ENCODE results near the gene SNAPIN.
"Not testable (repeated sequence)": the region's sequence is repeated elsewhere in the genome, so short reads cannot be mapped to it uniquely, and the experiment has no call there.

The SNAPIN gene

GRCh38 chr1:153649137-153649862 is 9.2 kb upstream of the SNAPIN start:
- DNase-seq: no peak

DNA sequence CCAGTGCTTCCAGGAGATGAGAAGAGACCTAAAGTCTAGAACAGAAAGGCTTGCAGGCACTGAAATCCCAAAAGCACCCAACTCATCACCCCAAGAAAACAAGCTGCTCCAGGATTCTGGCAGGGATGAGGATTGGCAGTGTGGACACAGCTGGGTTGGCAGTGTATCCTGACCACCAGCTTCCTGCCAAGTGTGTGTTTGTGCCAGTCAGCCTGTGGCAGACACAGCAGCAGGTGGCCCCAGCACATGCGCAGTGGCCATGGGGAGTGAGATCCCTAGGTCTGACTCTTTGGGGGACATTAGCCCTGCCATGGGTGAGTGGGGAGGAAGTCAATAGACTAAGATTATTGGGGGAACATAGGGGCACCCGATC is 8.7 kb upstream of the SNAPIN start:
- no peak for DNase-seq

DNA sequence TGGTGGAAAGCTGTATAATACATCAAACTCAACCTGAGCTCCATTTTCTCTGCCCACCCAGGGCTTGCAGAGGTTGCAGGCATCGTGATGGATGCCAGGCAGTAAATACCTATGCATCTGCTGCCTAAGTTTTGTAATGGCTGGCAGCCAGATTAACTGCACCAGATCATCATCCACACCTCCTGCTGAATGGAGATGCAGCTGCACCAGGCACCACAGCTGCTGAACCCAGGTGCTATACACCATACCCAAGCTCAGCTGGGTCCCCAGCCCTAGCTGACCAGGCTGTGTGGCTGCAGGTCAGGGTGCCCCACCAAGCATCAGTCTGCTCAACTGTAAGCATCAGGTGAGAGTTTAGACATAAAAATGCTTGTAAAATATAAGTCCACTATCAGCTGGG is 6.7 kb upstream of the SNAPIN start:
- no peak for DNase-seq

GRCh38 chr1:153652805-153653500 is 5.5 kb upstream of the SNAPIN start:
- no peak for DNase-seq

DNA sequence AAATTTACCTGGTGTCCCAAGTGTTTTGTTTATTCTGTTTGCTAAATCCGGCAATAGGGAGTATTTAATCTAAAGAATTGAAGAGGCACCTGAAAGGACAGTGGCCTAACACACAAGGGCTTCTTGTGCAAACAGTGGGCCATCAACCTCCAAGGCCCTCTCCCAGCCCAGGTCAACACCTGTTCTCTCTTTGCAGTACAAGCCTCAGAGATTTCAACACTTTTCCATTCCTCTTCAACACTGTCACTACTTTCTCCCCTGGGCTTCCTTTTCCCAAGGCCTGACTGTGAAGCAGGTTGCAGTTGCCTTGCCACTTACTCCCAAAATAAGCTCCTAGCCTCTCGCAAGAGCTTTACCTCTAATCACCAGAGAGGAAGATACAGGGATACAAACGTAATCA is 3.2 kb upstream of the SNAPIN start:
- DNase-seq: no peak

- DNase-seq: no peak
Observed at GRCh38 chr1:153659175-153659534, 652 bp downstream of the SNAPIN start.

DNA sequence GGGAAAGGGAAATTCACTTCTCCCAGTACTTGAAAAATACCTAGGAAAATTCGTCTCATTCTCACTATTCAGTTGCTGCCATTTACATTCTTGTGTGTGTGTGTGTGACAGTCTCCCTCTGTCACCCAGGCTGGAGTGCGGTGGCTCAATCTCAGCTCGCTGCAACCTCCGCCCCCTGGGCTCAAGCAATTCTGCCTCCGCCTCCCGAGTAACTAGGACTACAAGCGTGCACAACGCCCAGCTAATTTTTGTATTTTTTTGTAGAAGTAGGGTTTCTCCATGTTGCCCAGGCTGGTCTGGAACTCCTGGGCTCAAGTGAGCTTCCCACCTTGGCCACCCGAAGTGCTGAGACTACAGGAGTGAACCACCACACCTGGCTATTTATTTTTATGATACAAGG is 1.2 kb downstream of the SNAPIN start:
- DNase-seq: no peak

GRCh38 chr1:153661111-153661708 is 2.7 kb downstream of the SNAPIN start:
- no peak for DNase-seq

- DNase-seq: no peak
Observed at GRCh38 chr1:153662269-153662668, 3.8 kb downstream of the SNAPIN start.

- no peak for DNase-seq
Observed at GRCh38 chr1:153663211-153663610, 4.7 kb downstream of the SNAPIN start.

DNA sequence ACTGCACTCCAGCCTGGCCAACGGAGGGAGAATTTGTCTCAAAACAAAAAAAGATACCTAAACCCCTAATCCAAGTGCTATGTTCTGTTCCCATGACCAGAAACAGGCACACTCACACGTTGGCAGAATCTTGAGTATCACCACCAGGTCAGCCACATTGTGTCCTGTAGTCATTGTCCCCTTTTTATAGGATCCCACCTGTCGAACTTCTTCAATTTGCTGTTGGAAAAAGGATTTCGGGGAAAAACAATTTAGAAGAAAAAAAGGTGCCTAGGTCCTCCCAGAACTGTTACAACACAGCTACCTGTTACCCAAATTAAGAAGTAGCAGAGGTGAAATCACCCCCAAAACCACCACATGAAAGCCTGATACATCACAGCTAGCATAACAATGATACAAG is 8.9 kb downstream of the SNAPIN start:
- DNase-seq: no peak

DNA sequence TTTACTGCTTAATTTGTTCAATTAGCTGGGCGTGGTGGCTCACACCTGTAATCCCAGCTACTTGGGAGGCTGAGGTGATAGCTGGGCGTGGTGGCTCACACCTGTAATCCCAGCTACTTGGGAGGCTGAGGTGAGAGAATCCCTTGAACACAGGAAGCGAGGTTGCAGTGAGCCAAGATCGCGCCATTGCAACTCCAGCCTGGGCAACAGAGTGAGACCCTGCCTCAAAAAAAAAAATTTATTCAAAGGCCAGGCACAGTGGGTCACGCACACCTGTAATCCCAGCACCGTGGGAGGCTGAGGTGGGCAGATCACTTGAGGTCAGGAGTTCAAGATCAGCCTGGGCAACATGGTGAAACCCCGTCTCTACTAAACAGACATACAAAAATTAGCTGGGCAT is 10.2 kb downstream of the SNAPIN start:
- DNase-seq: not testable (repeated sequence)

- no peak for DNase-seq
Observed at GRCh38 chr1:153669606-153670005, 11.1 kb downstream of the SNAPIN start.

DNA sequence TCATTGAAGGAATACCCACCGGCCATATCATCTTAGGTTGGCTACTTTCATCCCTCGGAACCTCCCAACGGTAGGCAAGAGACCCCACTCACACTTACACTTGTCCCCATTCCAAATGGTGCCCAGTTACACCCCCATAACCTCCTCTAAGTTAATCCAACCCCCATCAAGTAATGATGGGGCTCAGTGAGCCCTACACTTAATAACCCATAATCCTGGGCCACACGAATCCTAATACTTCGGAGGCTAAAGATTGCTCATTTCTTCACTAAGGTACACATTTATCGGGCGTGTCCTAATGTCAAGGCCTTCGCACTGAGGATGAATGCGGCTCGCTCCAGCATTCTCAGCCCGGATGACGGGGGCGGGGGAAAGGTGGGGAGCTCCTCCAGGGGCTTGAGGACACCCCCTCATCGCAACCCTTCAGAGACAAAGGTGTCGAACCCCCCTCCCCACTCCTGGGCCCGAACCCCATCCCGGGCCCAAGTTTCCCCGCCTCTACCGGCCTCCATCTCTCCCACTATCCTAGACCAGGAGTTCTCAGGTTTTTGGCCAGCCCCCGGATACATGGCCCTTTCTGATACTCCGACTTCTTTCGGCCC is 11.9 kb downstream of the SNAPIN start:
- no peak for DNase-seq

DNA sequence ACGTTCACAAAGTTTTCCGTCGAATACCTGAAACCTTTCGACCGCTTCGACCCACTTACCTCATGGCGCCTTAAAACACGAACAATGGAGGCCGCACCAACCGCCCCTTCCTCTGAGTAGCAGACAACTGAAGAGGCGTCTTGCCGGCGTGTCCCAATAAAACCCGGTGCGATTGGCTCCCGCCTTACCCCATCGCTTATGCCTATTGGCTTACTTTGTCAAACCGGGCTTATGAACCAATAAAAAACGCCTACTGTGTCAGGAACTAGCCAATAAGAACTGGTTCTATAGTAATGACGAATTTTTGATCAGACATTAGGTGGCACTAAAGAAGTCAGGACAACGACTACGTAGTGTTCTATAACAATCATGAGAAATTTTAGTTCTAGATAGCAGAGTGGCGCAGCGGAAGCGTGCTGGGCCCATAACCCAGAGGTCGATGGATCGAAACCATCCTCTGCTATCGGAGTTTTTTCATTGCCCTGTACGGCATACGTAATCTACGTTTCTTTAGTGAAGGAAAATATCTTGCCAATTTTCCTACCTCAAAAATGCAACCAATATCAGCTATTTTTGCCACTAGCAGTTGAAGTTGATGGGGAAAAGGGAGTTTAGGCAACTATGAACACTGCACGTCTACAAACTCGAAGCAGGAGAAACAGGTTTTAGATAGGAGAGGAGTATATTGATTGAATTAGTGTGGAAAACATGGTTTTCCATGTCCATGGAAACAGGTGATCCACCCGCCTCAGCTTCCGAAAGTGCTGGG is 12.5 kb downstream of the SNAPIN start, which contains the start of gene ILF2:
ILF2 (minus strand) TSS at position 135 of the 769 bp plus-strand sequence; CDS start at position 64, 71 bp downstream.
- DNase-seq: peak; percentile 98

GRCh38 chr1:153671628-153672353 is 13.3 kb downstream of the SNAPIN start:
- not testable (repeated sequence) for DNase-seq

- DNase-seq: no peak
Observed at GRCh38 chr1:153673511-153673910, 15.0 kb downstream of the SNAPIN start.

DNA sequence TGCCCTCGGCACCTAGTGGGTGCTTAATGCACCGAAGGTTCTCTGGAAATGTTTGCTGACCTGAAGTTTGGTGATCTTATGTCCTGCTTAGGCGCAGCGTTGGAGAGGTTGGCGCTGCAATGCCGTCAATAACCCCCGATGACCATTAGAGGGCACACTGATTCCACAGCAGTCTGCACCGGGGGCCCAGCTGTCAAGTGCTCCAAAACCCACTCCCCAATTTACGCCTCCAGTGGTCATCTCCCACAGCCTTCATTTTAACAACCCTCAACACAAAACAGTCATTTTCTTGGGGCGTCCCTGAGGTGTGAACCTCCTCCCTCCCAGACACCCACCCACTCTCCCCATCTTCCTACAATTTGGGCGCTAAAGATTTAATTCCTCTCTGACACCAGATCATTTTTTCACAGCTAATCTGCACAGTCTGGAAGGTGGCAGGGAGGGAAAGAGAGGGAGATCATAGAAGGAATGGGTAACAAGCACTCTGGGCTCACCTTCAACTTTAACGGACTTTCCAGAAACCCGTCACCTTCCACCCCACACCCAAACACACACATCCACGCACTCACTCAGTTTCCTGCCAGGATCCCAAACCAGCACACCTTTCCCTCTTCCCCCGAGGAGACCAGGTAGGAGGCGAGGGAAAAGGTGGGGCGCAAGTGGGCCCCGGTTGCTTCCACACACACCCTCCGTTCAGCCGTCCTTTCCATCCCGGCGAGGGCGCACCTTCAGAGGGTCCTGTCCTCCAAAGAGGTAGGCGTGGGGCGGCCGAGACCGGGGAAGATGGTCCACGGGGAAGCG is 19.4 kb downstream of the SNAPIN start:
- DNase-seq: peak; percentile 80

DNA sequence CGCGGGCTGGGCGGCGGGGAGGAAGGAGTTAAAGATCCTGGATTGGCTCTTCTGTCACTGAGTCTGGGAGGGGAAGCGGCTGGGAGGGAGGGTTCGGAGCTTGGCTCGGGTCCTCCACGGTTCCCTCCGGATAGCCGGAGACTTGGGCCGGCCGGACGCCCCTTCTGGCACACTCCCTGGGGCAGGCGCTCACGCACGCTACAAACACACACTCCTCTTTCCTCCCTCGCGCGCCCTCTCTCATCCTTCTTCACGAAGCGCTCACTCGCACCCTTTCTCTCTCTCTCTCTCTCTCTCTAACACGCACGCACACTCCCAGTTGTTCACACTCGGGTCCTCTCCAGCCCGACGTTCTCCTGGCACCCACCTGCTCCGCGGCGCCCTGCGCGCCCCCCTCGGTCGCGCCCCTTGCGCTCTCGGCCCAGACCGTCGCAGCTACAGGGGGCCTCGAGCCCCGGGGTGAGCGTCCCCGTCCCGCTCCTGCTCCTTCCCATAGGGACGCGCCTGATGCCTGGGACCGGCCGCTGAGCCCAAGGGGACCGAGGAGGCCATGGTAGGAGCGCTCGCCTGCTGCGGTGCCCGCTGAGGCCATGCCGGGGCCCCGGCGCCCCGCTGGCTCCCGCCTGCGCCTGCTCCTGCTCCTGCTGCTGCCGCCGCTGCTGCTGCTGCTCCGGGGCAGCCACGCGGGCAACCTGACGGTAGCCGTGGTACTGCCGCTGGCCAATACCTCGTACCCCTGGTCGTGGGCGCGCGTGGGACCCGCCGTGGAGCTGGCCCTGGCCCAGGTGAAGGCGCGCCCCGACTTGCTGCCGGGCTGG is 20.2 kb downstream of the SNAPIN start, which contains the start of gene NPR1:
NPR1 (plus strand) TSS at position 170 of the 818 bp plus-strand sequence; CDS start at position 591, 421 bp downstream.
- DNase-seq: peak; percentile 72

Measured in retina (tissue), 1 donor.